Stimulated activated CD4-positive, alpha-beta T cell treated with anti-CD3 and anti-CD28 coated beads, Interleukin-1b, Interleukin-23, amount 100 ng/mL, for 48 hours (primary cell): ENCODE measurements around the gene VDAC1.
"Not testable (repeated sequence)": the region's sequence is repeated elsewhere in the genome, so short reads cannot be mapped to it uniquely, and the experiment has no call there.

ENCODE experiments used
- DNase-seq: peaks from one replicate; pipeline ENCODE4 v3.0.0-alpha.2; 2020

Gene VDAC1

GRCh38 chr5:133963493-133964128 is 41.2 kb downstream of the VDAC1 start:
- no peak for DNase-seq

- no peak for DNase-seq
Observed at GRCh38 chr5:133962801-133963476, 41.8 kb downstream of the VDAC1 start.

- DNase-seq: no peak
Observed at GRCh38 chr5:133962131-133962530, 42.6 kb downstream of the VDAC1 start.

- no peak for DNase-seq
Observed at GRCh38 chr5:133959643-133960042, 45.1 kb downstream of the VDAC1 start.

- no peak for DNase-seq
Observed at GRCh38 chr5:133957591-133957990, 47.2 kb downstream of the VDAC1 start.

GRCh38 chr5:133957080-133957479 is 47.7 kb downstream of the VDAC1 start:
- DNase-seq: no peak

GRCh38 chr5:133956196-133956595 is 48.6 kb downstream of the VDAC1 start:
- DNase-seq: not testable (repeated sequence)

GRCh38 chr5:133953568-133954145 is 51.1 kb downstream of the VDAC1 start:
- DNase-seq: no peak

GRCh38 chr5:133952729-133953567 is 51.8 kb downstream of the VDAC1 start:
- no peak for DNase-seq

GRCh38 chr5:133950821-133951612 is 53.8 kb downstream of the VDAC1 start:
- no peak for DNase-seq

GRCh38 chr5:133948721-133949120 is 56.1 kb downstream of the VDAC1 start:
- no peak for DNase-seq

- DNase-seq: no peak
Observed at GRCh38 chr5:133947431-133947841, 57.3 kb downstream of the VDAC1 start.

GRCh38 chr5:133945568-133945967 is 59.2 kb downstream of the VDAC1 start:
- DNase-seq: no peak

GRCh38 chr5:133944263-133945185 is 60.3 kb downstream of the VDAC1 start:
- DNase-seq: peak; percentile 60

- DNase-seq: no peak
Observed at GRCh38 chr5:133943475-133943817, 61.3 kb downstream of the VDAC1 start.

GRCh38 chr5:133942614-133943474 is 61.9 kb downstream of the VDAC1 start:
- no peak for DNase-seq

GRCh38 chr5:133941456-133942196 is 63.1 kb downstream of the VDAC1 start:
- DNase-seq: no peak

GRCh38 chr5:133939668-133940067 is 65.1 kb downstream of the VDAC1 start:
- DNase-seq: no peak

- DNase-seq: no peak
Observed at GRCh38 chr5:133938929-133939328, 65.8 kb downstream of the VDAC1 start.
